ENCODE results near the gene ZBTB40.

ZBTB40 gene

DNA sequence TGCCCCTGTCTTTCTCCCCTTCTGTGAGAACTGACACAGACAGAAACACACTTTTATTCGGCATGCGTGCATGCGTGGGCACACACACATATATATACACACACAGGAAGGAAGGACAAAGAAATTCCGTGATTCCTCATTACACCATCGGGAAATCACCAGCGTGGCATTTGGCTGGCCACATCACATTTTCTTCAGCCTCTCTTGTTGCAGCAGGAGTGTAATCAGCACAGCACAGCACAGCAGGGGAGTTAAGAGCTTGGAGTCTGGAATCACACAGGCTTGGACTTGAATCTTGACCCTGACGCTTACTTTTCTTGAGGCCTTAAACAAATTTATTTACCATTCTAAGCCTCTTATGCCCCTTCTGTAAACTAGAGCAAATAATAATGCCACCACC is 66.3 kb downstream of the ZBTB40 start:
- no peak overlapping the region for H3K4me3 ChIP-seq (ENCODE audit: low read length, poor library complexity, severe bottlenecking)
- H3K4me1 ChIP-seq (ENCODE audit: insufficient read depth, low read length, poor library complexity, severe bottlenecking): no peaks in the 10 kb centered on the region
- H3K9me3 ChIP-seq (ENCODE audit: insufficient read depth, low read depth, low read length): no peaks in the 10 kb centered on the region
- no peak overlapping the region for H3K4me2 ChIP-seq (ENCODE audit: low read depth, low read length, poor library complexity, severe bottlenecking)
- no peaks in the 10 kb centered on the region for H3K9me2 ChIP-seq (replicated peaks; ENCODE audit: low read depth, low read length)
- TF ChIP-seq EZH2phosphoT487 (IDR thresholded peaks at IDR 0.05; ENCODE audit: borderline replicate concordance): no peak
- TF ChIP-seq, protein P1, sequence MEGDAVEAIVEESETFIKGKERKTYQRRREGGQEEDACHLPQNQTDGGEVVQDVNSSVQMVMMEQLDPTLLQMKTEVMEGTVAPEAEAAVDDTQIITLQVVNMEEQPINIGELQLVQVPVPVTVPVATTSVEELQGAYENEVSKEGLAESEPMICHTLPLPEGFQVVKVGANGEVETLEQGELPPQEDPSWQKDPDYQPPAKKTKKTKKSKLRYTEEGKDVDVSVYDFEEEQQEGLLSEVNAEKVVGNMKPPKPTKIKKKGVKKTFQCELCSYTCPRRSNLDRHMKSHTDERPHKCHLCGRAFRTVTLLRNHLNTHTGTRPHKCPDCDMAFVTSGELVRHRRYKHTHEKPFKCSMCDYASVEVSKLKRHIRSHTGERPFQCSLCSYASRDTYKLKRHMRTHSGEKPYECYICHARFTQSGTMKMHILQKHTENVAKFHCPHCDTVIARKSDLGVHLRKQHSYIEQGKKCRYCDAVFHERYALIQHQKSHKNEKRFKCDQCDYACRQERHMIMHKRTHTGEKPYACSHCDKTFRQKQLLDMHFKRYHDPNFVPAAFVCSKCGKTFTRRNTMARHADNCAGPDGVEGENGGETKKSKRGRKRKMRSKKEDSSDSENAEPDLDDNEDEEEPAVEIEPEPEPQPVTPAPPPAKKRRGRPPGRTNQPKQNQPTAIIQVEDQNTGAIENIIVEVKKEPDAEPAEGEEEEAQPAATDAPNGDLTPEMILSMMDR (conservative IDR thresholded peaks at IDR 0.05; ENCODE audit: low read length): no peak
- H2AFZ ChIP-seq (ENCODE audit: low read length): no peak overlapping the region
- peaks cover 89% of the 10 kb centered on the region; the same call in 1 of the 2 replicates for H3K36me3 ChIP-seq (ENCODE audit: insufficient read depth, low read length)
- H4K20me1 ChIP-seq (ENCODE audit: insufficient read depth, low read length, poor library complexity, severe bottlenecking): no peaks in the 10 kb centered on the region
- no peaks in the 10 kb centered on the region for H3F3A ChIP-seq (ENCODE audit: low read depth)
- H3K9ac ChIP-seq (ENCODE audit: low read depth, low read length, poor library complexity, severe bottlenecking): no peak overlapping the region
- H3K79me2 ChIP-seq (ENCODE audit: insufficient read depth, low read length): no peaks in the 10 kb centered on the region
- no peaks in the 10 kb centered on the region for H3K27me3 ChIP-seq (ENCODE audit: insufficient read depth, low read length, poor library complexity, severe bottlenecking)

DNA sequence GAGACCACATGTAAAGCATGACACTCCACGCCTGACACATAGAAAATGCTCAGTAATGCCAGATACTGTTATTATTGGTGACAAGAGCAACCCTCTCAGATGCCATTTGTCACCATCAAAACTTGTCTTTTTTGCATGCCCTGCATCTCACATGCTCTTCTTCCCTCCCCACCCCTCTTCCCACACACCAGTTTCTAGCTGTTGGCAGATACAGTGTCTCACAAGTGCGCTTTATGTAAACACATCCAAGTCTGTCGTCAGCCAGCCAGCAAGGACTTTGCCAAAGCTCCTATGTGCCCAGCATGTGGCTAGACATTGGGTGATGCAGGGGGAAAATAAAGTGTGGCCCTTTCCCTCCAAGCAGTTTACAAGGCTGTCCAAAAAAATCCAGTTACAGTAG is 66.7 kb downstream of the ZBTB40 start:
- no peak overlapping the region for H3K4me3 ChIP-seq (ENCODE audit: low read length, poor library complexity, severe bottlenecking)
- no peaks in the 10 kb centered on the region for H3K4me1 ChIP-seq (ENCODE audit: insufficient read depth, low read length, poor library complexity, severe bottlenecking)
- H3K9ac ChIP-seq (ENCODE audit: low read depth, low read length, poor library complexity, severe bottlenecking): no peak overlapping the region
- no peaks in the 10 kb centered on the region for H3K9me2 ChIP-seq (replicated peaks; ENCODE audit: low read depth, low read length)
- no peaks in the 10 kb centered on the region for H3K9me3 ChIP-seq (ENCODE audit: insufficient read depth, low read depth, low read length)
- H3K36me3 ChIP-seq (ENCODE audit: insufficient read depth, low read length): peaks cover 88% of the 10 kb centered on the region; the same call in 1 of the 2 replicates
- no peaks in the 10 kb centered on the region for H3K79me2 ChIP-seq (ENCODE audit: insufficient read depth, low read length)
- H2AFZ ChIP-seq (ENCODE audit: low read length): no peak overlapping the region
- no peaks in the 10 kb centered on the region for H3F3A ChIP-seq (ENCODE audit: low read depth)
- no peak for TF ChIP-seq EZH2phosphoT487 (IDR thresholded peaks at IDR 0.05; ENCODE audit: borderline replicate concordance)
- TF ChIP-seq, protein P1 (conservative IDR thresholded peaks at IDR 0.05; ENCODE audit: low read length): no peak
- no peaks in the 10 kb centered on the region for H3K27me3 ChIP-seq (ENCODE audit: insufficient read depth, low read length, poor library complexity, severe bottlenecking)
- H3K4me2 ChIP-seq (ENCODE audit: low read depth, low read length, poor library complexity, severe bottlenecking): no peak overlapping the region
- no peaks in the 10 kb centered on the region for H4K20me1 ChIP-seq (ENCODE audit: insufficient read depth, low read length, poor library complexity, severe bottlenecking)

DNA sequence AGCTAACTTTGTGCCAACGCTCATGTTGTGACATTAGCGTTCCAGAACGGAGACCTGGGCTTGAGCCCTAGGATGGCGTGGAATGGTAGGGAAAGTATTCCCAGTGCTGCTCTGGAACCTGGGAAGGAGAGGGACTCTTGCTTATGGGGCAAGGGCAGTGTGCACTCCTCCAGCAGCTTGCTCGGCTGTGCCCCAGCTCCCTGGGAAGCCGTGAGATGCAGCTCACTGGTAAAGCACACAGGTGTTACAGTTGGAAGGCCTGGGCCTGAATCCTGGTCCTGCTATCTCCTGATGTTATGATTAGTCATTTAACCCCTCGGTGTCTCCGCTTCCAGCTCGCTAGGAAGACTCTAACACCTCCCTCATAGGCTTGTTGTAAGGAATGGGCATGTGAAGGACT is 69.2 kb downstream of the ZBTB40 start:
- H3K4me3 ChIP-seq (ENCODE audit: low read length, poor library complexity, severe bottlenecking): no peak overlapping the region
- H3K9ac ChIP-seq (ENCODE audit: low read depth, low read length, poor library complexity, severe bottlenecking): no peak overlapping the region
- no peak overlapping the region for H3K4me2 ChIP-seq (ENCODE audit: low read depth, low read length, poor library complexity, severe bottlenecking)
- no peaks in the 10 kb centered on the region for H3K27me3 ChIP-seq (ENCODE audit: insufficient read depth, low read length, poor library complexity, severe bottlenecking)
- H4K20me1 ChIP-seq (ENCODE audit: insufficient read depth, low read length, poor library complexity, severe bottlenecking): no peaks in the 10 kb centered on the region
- H3F3A ChIP-seq (ENCODE audit: low read depth): no peaks in the 10 kb centered on the region
- no peaks in the 10 kb centered on the region for H3K79me2 ChIP-seq (ENCODE audit: insufficient read depth, low read length)
- no peaks in the 10 kb centered on the region for H3K4me1 ChIP-seq (ENCODE audit: insufficient read depth, low read length, poor library complexity, severe bottlenecking)
- TF ChIP-seq, protein P1 (conservative IDR thresholded peaks at IDR 0.05; ENCODE audit: low read length): no peak
- TF ChIP-seq EZH2phosphoT487 (IDR thresholded peaks at IDR 0.05; ENCODE audit: borderline replicate concordance): no peak
- no peaks in the 10 kb centered on the region for H3K9me2 ChIP-seq (replicated peaks; ENCODE audit: low read depth, low read length)
- no peak overlapping the region for H2AFZ ChIP-seq (ENCODE audit: low read length)
- no peaks in the 10 kb centered on the region for H3K9me3 ChIP-seq (ENCODE audit: insufficient read depth, low read depth, low read length)
- H3K36me3 ChIP-seq (ENCODE audit: insufficient read depth, low read length): peaks cover 92% of the 10 kb centered on the region; the same call in 1 of the 2 replicates
